SK-N-SH (cell line): Measurements from ENCODE around the gene CYP4F22. TPM values are rescaled to one million over a fixed set of nuclear protein-coding genes. Genes with fewer than 3 reads are reported as not detected.

Experiments used
- CTCF ChIA-PET: fragments of 300-600, 350-600 bp; formaldehyde crosslinking; extraction: SDS; loops from one replicate; lab custom pipeline; 2021; lab: Yijun Ruan, JAX
- POLR2A ChIA-PET: fragments of 350-600 bp; sonication (Branson Sonifier 250); formaldehyde crosslinking; extraction: SDS; loops from one replicate; lab custom pipeline; 2020; ENCODE audit warnings: antibody characterized with exemption, inconsistent platforms; lab: Yijun Ruan, JAX
- DNase-seq: peaks from one replicate; pipeline ENCODE4 v3.0.0; 2012
- H2AFZ ChIP-seq: fragments of 200-600 bp; sonication (generic); 2 replicates; pipeline ENCODE4 v1.8.1; 2016; ENCODE audit warnings: antibody characterized with exemption, mild to moderate bottlenecking, low read depth
- H3F3A ChIP-seq: fragments of 200-600 bp; sonication (generic); replicated peaks from 2 replicates; pipeline ENCODE3; 2016; ENCODE audit warnings: antibody characterized with exemption, mild to moderate bottlenecking; ENCODE audit not compliant: insufficient read depth
- H3K27ac ChIP-seq, 2 experiments: fragments of 200-500 bp in 1 of 2; fragments of 200-600 bp in 1 of 2; sonication (Bioruptor generic) in 1 of 2; sonication (generic), shearing (Covaris generic) in 1 of 2; 2 replicates each; pipeline versions ENCODE4 v1.5.1 to v1.6.1; 2014 to 2016; ENCODE audit warnings: low read depth in 2 of 2, inconsistent platforms in 1 of 2, low read length in 1 of 2, mild to moderate bottlenecking in 1 of 2, mixed read lengths in 1 of 2
- H3K27me3 ChIP-seq: fragments of 200-600 bp; sonication (generic), shearing (Covaris generic); 2 replicates; pipeline ENCODE4 v1.6.1; 2016; ENCODE audit warnings: mixed run types; ENCODE audit not compliant: insufficient read depth
- H3K36me3 ChIP-seq, 2 experiments: fragments of 200-500 bp in 1 of 2; fragments of 200-600 bp in 1 of 2; sonication (Bioruptor generic) in 1 of 2; sonication (generic) in 1 of 2; replicated peaks in 1 of 2; 2 replicates each; pipeline versions ENCODE3 to v1.5.1; 2014 to 2016; ENCODE audit warnings: low read length in 1 of 2, mild to moderate bottlenecking in 1 of 2; ENCODE audit not compliant: insufficient read depth in 2 of 2, control insufficient read depth in 1 of 2
- H3K4me1 ChIP-seq, 2 experiments: fragments of 200-500 bp in 1 of 2; fragments of 200-600 bp in 1 of 2; sonication (Bioruptor generic) in 1 of 2; sonication (generic), shearing (Covaris generic) in 1 of 2; 2 replicates each; pipeline versions ENCODE4 v1.5.1 to v1.6.1; 2014 to 2016; ENCODE audit warnings: low read depth in 1 of 2, low read length in 1 of 2, mixed run types in 1 of 2; ENCODE audit not compliant: insufficient read depth in 2 of 2, control insufficient read depth in 1 of 2
- H3K4me2 ChIP-seq: fragments of 200-600 bp; sonication (generic), shearing (Covaris generic); 2 replicates; pipeline ENCODE4 v1.6.1; 2017; ENCODE audit warnings: mixed run types
- H3K4me3 ChIP-seq, 2 experiments: fragments of 200-500 bp in 1 of 2; fragments of 200-600 bp in 1 of 2; sonication (Bioruptor generic) in 1 of 2; sonication (generic), shearing (Covaris generic) in 1 of 2; 2 replicates each; pipeline versions ENCODE4 v1.5.1 to v1.8.1; 2014 to 2016; ENCODE audit warnings: low read depth in 2 of 2, inconsistent platforms in 1 of 2, low read length in 1 of 2, mild to moderate bottlenecking in 1 of 2, mixed read lengths in 1 of 2, moderate library complexity in 1 of 2
- H3K79me2 ChIP-seq: fragments of 200-600 bp; sonication (generic); 2 replicates; pipeline ENCODE4 v1.8.1; 2017; ENCODE audit warnings: mild to moderate bottlenecking; ENCODE audit not compliant: insufficient read depth
- H3K9ac ChIP-seq: fragments of 200-600 bp; sonication (generic); 2 replicates; pipeline ENCODE4 v1.6.1; 2017; ENCODE audit warnings: mixed run types
- H3K9me2 ChIP-seq: fragments of 200-600 bp; sonication (generic); 2 replicates; pipeline ENCODE4 v1.6.1; 2017; ENCODE audit warnings: mixed run types
- H3K9me3 ChIP-seq: fragments of 200-600 bp; sonication (generic); 2 replicates; pipeline ENCODE4 v1.6.1; 2017; ENCODE audit warnings: mixed run types, mild to moderate bottlenecking, moderate library complexity
- H4K20me1 ChIP-seq: fragments of 200-600 bp; sonication (generic); 2 replicates; pipeline ENCODE4 v1.6.1; 2017; ENCODE audit warnings: mild to moderate bottlenecking, mixed run types; ENCODE audit not compliant: insufficient read depth
- ELF1 ChIP-seq: IDR thresholded peaks from 2 replicates; pipeline ENCODE4 v1.4.0; 2012
- EP300 ChIP-seq, 2 experiments: IDR thresholded peaks; 2 replicates each; pipeline versions ENCODE4 v1.4.0 to v1.6.1; 2012; ENCODE audit warnings: borderline replicate concordance in 1 of 2, low read depth in 1 of 2, low read length in 1 of 2
- EZH2phosphoT487 ChIP-seq: fragments of 200-600 bp; sonication (generic); IDR thresholded peaks from 2 replicates; pipeline ENCODE4 v1.6.1; 2017; ENCODE audit warnings: low read depth, mixed run types, mild to moderate bottlenecking, antibody characterized with exemption, moderate library complexity, borderline replicate concordance
- GABPA ChIP-seq: IDR thresholded peaks from 2 replicates; pipeline ENCODE4 v1.4.0; 2012; ENCODE audit warnings: low read depth, mild to moderate bottlenecking
- MXI1 ChIP-seq: IDR thresholded peaks from 2 replicates; pipeline ENCODE4 v1.6.1; 2012; ENCODE audit warnings: mild to moderate bottlenecking, low read depth, low read length, improper control_type of control experiment
- NFIC ChIP-seq: IDR thresholded peaks from 2 replicates; pipeline ENCODE4 v1.4.0; 2012; ENCODE audit warnings: borderline replicate concordance
- NRF1 ChIP-seq: IDR thresholded peaks from 2 replicates; pipeline ENCODE4 v1.6.1; 2012; ENCODE audit warnings: low read depth, mild to moderate bottlenecking, low read length
- POLR2AphosphoS5 ChIP-seq: IDR thresholded peaks from 2 replicates; pipeline ENCODE4 v1.6.1; 2012; ENCODE audit warnings: low read depth, low read length
- TAF1 ChIP-seq: IDR thresholded peaks from 2 replicates; pipeline ENCODE4 v1.6.1; 2012; ENCODE audit warnings: low read depth, mild to moderate bottlenecking, low read length, moderate library complexity, borderline replicate concordance
- TCF12 ChIP-seq: IDR thresholded peaks from 2 replicates; pipeline ENCODE4 v1.4.0; 2012
- TEAD4 ChIP-seq: IDR thresholded peaks from 2 replicates; pipeline ENCODE4 v1.4.0; 2012; ENCODE audit warnings: mild to moderate bottlenecking, borderline replicate concordance; ENCODE audit not compliant: insufficient read depth
- YY1 ChIP-seq: IDR thresholded peaks from 2 replicates; pipeline ENCODE4 v1.4.0; 2012; ENCODE audit warnings: low read depth, mild to moderate bottlenecking
- WGBS: methylation state at CpG from one replicate; pipeline ENCODE4 v1.1.6; 2017; ENCODE audit warnings: low lambda C conversion rate; 5-methylcytosine and 5-hydroxymethylcytosine counted together
- polyA plus RNA-seq, 3 experiments: library from polyadenylated mRNA; depleted of rRNA; stranded (reverse); fragments of >200 nt; gene quantifications; 2 replicates each; pipeline ENCODE4 v1.2.3, GENCODE V29; 2012
- TF ChIP-seq, protein P1 (sequence below): IDR thresholded peaks from 2 replicates; pipeline ENCODE4; 2012
- TF ChIP-seq, protein P2 (sequence below): IDR thresholded peaks from 2 replicates; pipeline ENCODE4 v1.4.0; 2012; ENCODE audit warnings: low read depth, borderline replicate concordance
- TF ChIP-seq, protein P3 (sequence below): IDR thresholded peaks from 2 replicates; pipeline ENCODE4 v1.4.0; 2012; ENCODE audit warnings: low read depth, borderline replicate concordance
- TF ChIP-seq, protein P4 (sequence below): IDR thresholded peaks from 2 replicates; pipeline ENCODE4 v1.4.0; 2012; ENCODE audit warnings: low read depth

The CYP4F22 gene
- polyA plus RNA-seq, 1 of the 3 experiments (the other 2 are of a cell fraction): not detected

DNA sequence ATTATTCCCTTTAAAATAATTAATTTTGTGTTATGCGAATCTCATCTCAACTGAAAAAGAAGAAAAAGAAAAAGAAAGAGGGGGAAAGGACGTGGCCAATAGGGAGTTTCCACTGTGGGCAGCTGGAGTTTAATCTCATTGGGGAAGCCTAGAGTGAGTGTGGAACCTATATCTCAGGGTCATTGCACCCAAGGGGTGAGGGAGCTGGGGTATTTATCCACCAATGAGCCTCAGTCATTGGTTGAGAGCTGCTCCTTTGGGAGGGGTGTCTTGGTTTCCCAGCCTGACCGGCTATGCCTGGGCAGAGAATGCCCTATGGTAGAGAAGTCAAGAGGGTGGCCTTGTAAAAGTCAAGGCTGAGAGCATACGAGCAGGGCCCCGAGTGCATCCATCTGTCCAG, 16.5 kb downstream of the CYP4F22 start:
- peaks cover 42% of the 10 kb centered on the region; the same call in 1 of the 2 replicates for H3K27me3 ChIP-seq
- CTCF ChIA-PET: no interaction called here

DNA sequence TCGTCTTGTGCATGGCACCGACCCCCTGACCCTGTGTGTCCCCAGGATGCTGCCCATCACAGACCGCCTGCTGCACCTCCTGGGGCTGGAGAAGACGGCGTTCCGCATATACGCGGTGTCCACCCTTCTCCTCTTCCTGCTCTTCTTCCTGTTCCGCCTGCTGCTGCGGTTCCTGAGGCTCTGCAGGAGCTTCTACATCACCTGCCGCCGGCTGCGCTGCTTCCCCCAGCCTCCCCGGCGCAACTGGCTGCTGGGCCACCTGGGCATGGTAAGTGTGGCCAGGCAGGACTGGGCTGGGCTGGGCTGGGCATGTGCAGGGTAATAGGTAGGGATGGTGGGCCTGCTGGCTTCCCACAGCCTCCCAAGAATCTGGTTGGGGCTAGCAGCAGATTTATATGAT, 17.0 kb downstream of the CYP4F22 start:
- no peaks in the 10 kb centered on the region for H3K79me2 ChIP-seq
- H4K20me1 ChIP-seq: no peaks in the 10 kb centered on the region
- WGBS: 23% methylated on average over 14 of the region's 15 CpGs
- TF ChIP-seq GABPA (no peak), TCF12 (no peak), MXI1 (no peak), YY1 (no peak), POLR2AphosphoS5 (no peak)
- TF ChIP-seq, protein P1, sequence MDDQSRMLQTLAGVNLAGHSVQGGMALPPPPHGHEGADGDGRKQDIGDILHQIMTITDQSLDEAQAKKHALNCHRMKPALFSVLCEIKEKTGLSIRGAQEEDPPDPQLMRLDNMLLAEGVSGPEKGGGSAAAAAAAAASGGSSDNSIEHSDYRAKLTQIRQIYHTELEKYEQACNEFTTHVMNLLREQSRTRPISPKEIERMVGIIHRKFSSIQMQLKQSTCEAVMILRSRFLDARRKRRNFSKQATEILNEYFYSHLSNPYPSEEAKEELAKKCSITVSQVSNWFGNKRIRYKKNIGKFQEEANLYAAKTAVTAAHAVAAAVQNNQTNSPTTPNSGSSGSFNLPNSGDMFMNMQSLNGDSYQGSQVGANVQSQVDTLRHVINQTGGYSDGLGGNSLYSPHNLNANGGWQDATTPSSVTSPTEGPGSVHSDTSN: no peak
- H3K9me3 ChIP-seq: no peaks in the 10 kb centered on the region
- no peaks in the 10 kb centered on the region for H3K9me2 ChIP-seq
- H3K9ac ChIP-seq: no peak overlapping the region
- no peak overlapping the region for H3K27ac ChIP-seq
- DNase-seq: no peak
- ChIA-PET CTCF (interaction anchor here (0.6 kb wide), 1 partner anchor 11 kb away, joined by 3 read pairs; no protein-coding TSS in a partner anchor), POLR2A (no interaction called here)
- H3K4me3 ChIP-seq: no peak overlapping the region
- no peaks in the 10 kb centered on the region for H3K4me1 ChIP-seq
- H3K4me2 ChIP-seq: no peak overlapping the region
- no peak overlapping the region for H2AFZ ChIP-seq
- H3K36me3 ChIP-seq: no peaks in the 10 kb centered on the region
- H3F3A ChIP-seq: no peaks in the 10 kb centered on the region
- peaks cover 42% of the 10 kb centered on the region; the same call in 1 of the 2 replicates for H3K27me3 ChIP-seq

More for the DNA sequence above, 16.5 kb downstream of the CYP4F22 start:
- Histone ChIP-seq H3K79me2 (no peaks in the 10 kb centered on the region), H3K9ac (no peak overlapping the region), H4K20me1 (no peaks in the 10 kb centered on the region), H3K4me2 (no peak overlapping the region), H3K4me3 (no peak overlapping the region), H3K9me3 (no peaks in the 10 kb centered on the region), H3K27ac (no peak overlapping the region), H3F3A (no peaks in the 10 kb centered on the region), H3K9me2 (no peaks in the 10 kb centered on the region), H3K36me3 (no peaks in the 10 kb centered on the region), H3K4me1 (no peaks in the 10 kb centered on the region), H2AFZ (no peak overlapping the region)
- POLR2A ChIA-PET: no interaction called here
- no peak for DNase-seq
- TF ChIP-seq GABPA (no peak), ELF1 (no peak), TEAD4 (no peak), TAF1 (no peak), EP300 (IDR thresholded peaks at IDR 0.05; ENCODE audit: borderline replicate concordance in 1 of 2, low read depth in 1 of 2, low read length in 1 of 2) (no peak), EZH2phosphoT487 (no peak), YY1 (no peak), NFIC (no peak), NRF1 (no peak)
- TF ChIP-seq, protein P1: no peak
- TF ChIP-seq, protein P2, sequence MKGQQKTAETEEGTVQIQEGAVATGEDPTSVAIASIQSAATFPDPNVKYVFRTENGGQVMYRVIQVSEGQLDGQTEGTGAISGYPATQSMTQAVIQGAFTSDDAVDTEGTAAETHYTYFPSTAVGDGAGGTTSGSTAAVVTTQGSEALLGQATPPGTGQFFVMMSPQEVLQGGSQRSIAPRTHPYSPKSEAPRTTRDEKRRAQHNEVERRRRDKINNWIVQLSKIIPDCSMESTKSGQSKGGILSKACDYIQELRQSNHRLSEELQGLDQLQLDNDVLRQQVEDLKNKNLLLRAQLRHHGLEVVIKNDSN: no peak
- TF ChIP-seq, protein P3, sequence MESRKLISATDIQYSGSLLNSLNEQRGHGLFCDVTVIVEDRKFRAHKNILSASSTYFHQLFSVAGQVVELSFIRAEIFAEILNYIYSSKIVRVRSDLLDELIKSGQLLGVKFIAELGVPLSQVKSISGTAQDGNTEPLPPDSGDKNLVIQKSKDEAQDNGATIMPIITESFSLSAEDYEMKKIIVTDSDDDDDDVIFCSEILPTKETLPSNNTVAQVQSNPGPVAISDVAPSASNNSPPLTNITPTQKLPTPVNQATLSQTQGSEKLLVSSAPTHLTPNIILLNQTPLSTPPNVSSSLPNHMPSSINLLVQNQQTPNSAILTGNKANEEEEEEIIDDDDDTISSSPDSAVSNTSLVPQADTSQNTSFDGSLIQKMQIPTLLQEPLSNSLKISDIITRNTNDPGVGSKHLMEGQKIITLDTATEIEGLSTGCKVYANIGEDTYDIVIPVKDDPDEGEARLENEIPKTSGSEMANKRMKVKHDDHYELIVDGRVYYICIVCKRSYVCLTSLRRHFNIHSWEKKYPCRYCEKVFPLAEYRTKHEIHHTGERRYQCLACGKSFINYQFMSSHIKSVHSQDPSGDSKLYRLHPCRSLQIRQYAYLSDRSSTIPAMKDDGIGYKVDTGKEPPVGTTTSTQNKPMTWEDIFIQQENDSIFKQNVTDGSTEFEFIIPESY: no peak
- TF ChIP-seq, protein P4, sequence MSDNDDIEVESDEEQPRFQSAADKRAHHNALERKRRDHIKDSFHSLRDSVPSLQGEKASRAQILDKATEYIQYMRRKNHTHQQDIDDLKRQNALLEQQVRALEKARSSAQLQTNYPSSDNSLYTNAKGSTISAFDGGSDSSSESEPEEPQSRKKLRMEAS: no peak
- WGBS: 4% methylated on average over 3 of the region's 5 CpGs
